ENCODE measurements around the gene SEMA3D. TPM values are rescaled to one million over a fixed set of nuclear protein-coding genes. Genes with fewer than 3 reads are reported as not detected.

Gene SEMA3D
- polyA plus RNA-seq, 6 donors from 2014 or later, result 0.29 to 1.9 (median 0.99) TPM; not detected in 1

DNA sequence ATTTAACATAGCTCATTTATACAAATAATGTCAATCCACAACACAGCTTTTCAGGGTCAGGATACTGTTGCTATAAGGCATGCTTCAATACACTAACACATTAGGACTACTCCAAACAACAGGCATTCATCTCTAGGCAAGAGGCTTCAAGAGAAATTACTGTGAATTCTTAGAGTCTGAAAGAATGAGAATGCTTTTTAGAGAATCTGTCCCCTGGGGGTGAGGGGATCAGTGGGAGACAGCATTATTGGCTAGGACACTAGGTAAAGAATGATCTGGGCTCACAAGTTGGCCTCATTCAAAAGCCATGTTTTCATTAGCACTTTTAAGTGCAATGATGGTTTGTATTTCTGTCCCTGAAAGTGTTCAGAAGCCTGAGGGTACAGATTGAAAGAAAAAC is 132.6 kb downstream of the SEMA3D start:
- no peak for ATAC-seq (ENCODE audit: low read depth in 2 of 2)
- Mint-ChIP-seq H3K9me3 (no peaks in the 10 kb centered on the region), H3K4me3 (no peak overlapping the region)

DNA sequence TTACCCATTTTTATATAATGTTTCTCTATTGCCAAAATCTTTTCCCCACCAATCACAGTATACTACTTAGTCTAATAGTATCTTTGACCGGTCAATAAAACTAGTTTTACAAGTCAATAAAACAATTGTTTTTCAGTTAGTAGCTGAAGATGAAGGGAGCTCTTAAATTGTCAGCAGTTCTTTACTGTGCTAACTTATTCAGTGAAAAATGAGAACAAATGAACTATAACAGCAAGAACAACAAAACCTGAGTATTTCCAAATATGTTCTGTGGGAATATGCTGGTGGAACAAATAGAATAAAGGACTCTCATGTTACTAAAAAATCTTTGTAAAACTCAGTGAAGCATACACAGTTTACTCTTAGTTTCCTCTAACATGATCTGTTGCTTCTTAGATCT is 134.0 kb downstream of the SEMA3D start:
- H3K4me1 Mint-ChIP-seq, result no peaks in the 10 kb centered on the region
- no peaks in the 10 kb centered on the region for H3K36me3 Mint-ChIP-seq
- ATAC-seq (ENCODE audit: low read depth in 2 of 2) (no peak), DNase-seq (no peak)
- H3K27ac Mint-ChIP-seq, result peak overlapping the region in 1 of 6 donors; percentile 25
- no peaks in the 10 kb centered on the region for H3K9me3 Mint-ChIP-seq
- H3K4me3 Mint-ChIP-seq, result no peak overlapping the region
- H3K27me3 Mint-ChIP-seq, result no peaks in the 10 kb centered on the region

More for the DNA sequence above, 132.6 kb downstream of the SEMA3D start:
- no peak for DNase-seq
- Mint-ChIP-seq H3K27me3 (no peaks in the 10 kb centered on the region), H3K36me3 (no peaks in the 10 kb centered on the region), H3K27ac (peak overlapping the region in 1 of 6 donors; percentile 13), H3K4me1 (no peaks in the 10 kb centered on the region)

DNA sequence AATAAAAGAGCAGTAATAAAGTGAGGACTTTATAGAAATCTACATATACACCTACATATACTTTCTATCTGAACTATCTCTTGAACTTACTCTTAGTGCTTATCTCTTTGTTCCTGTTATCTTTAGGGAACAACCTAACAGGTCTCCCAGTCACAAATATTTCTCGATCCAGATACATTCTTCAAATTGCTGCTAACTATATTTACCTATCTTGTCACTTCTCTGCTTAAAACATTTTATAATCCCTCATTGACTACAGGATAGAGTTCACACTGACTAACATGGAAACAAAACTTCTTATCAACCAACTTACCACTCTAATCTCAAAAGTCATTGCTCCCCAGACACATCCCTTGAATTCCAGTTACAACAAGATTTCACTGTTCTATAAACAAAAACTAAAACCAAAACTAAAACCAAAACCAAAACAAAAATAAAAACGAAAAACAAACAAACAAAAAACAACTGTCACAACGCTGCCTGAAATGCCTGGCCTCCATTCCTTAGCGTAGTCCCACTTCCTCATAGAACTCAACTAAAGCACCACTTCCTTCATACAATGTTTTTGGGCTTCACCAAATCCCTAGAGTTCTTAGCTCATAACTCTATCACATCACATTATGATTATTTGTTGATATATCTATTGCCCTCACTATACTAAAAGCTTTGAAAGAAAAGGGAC is 134.7 kb downstream of the SEMA3D start:
- no peak for DNase-seq
- no peaks in the 10 kb centered on the region for H3K36me3 Mint-ChIP-seq
- peak overlapping the region in 1 of 6 donors; percentile 1 for H3K27ac Mint-ChIP-seq
- H3K27me3 Mint-ChIP-seq, result no peaks in the 10 kb centered on the region
- H3K4me3 Mint-ChIP-seq, result no peak overlapping the region
- no peaks in the 10 kb centered on the region for H3K9me3 Mint-ChIP-seq
- no peak for ATAC-seq (ENCODE audit: low read depth in 2 of 2)
- H3K4me1 Mint-ChIP-seq, result no peaks in the 10 kb centered on the region

DNA sequence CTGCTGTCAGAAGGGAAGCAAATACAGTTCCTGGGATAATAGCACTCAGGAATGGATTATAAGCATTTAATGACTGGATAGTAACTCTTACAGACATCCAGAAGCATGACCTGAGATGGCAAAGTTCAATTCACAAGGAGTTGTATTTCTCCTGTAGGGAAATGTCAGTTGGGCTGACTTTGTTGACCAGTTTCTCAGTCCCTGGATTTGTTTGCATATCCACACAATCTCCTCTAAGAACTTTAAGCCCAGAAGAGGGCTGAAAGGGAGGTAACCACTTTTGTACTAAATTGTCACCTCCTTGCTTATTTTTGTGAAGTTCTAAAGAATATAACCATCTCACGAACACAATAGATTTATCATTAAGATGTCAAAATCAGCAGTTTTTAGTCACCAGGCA is 140.3 kb downstream of the SEMA3D start:
- no peaks in the 10 kb centered on the region for H3K4me1 Mint-ChIP-seq
- no peaks in the 10 kb centered on the region for H3K36me3 Mint-ChIP-seq
- H3K27me3 Mint-ChIP-seq, result no peaks in the 10 kb centered on the region
- H3K27ac Mint-ChIP-seq, result no peak overlapping the region
- DNase-seq, result no peak
- ATAC-seq (ENCODE audit: low read depth in 2 of 2), result no peak
- no peaks in the 10 kb centered on the region for H3K9me3 Mint-ChIP-seq
- H3K4me3 Mint-ChIP-seq, result no peak overlapping the region

DNA sequence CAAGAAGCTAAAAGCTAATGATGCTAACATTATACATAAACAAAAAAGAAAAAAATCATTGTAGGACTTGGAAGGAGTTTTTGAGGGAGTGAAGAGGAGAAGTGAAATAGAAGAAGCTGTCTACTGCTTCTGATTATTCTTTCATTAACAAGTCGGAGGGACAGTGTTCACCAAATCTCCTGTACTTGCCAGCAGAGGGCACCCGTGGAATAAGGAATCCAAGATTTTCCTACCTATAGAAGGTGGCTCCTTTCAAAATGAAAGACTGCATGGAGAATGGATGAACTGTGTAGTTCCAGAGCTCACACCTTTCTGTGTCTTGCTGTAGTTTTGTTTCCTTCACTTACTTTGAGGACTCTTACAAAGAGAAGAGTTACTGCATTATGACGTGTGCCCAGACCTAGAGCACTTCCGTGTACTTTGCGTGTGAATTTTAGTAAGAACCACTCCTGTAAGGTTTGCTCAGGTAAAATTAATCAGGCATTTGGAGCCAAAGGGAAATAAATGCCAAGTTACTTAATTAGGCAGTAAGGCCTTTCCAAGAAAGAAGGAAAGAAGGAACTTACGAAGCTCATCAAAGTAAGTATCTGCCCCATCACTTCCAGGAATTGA is 145.1 kb downstream of the SEMA3D start:
- no peak overlapping the region for H3K4me3 Mint-ChIP-seq
- no peaks in the 10 kb centered on the region for H3K36me3 Mint-ChIP-seq
- DNase-seq (peak; percentile 41), ATAC-seq (ENCODE audit: low read depth in 2 of 2) (peak; percentile 43 to 68)
- no peaks in the 10 kb centered on the region for H3K4me1 Mint-ChIP-seq
- H3K27me3 Mint-ChIP-seq, result no peaks in the 10 kb centered on the region
- no peaks in the 10 kb centered on the region for H3K9me3 Mint-ChIP-seq
- no peak overlapping the region for H3K27ac Mint-ChIP-seq

DNA sequence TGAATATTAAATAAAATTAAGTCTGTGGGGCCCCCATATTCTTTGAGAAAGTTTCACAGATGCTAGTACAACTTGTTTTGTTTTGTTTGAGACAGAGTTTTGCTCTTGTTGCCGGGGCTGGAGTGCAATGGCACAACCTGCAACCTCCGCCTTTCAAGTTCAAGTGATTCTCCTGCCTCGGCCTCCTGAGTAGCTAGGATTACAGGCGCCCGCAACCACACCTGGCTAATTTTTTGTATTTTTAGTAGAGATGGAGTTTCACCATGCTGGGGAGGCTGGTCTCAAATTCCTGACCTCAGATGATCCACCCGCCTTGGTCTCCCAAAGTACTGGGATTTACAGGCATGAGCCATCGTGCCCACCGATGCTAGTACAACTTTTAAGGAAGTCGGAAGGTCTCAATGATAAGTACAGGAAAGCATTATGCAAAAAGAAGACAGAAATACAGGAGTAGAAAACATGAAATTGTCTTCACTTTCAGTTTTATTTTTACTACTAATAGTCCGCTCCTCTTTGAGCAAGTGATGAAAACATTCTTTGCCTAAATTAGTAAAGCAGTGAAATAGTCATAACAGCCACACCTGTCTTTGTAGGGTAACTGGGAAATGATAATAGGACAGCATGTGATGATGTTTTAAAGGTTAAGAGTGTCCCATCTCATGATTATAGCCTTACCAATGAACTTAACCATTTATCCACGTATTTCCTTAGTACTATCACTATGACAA is 147.5 kb downstream of the SEMA3D start:
- peak overlapping the region in 2 of 6 donors; percentile 8 to 81 for H3K27ac Mint-ChIP-seq
- no peaks in the 10 kb centered on the region for H3K9me3 Mint-ChIP-seq

DNA sequence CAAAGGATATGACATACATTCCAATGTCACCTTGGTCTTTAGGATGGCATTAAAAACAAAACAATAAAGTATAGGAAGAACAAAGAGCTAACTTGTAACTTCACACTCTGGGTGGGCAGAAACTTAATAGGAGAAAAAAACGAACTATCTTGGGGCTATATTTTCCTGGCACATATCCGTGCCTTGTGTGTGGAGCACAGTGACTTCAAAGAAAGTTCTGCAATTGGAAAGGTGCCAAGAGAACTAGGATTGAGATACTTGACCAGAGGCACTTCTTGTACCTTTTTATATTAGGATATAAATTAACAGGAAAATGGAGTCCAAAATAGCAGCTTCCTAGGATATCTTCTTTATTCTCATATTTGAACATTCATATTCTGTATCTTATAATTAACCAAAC is 148.4 kb downstream of the SEMA3D start:
- no peaks in the 10 kb centered on the region for H3K4me1 Mint-ChIP-seq
- H3K27ac Mint-ChIP-seq, result no peak overlapping the region
- H3K4me3 Mint-ChIP-seq, result no peak overlapping the region
- H3K36me3 Mint-ChIP-seq, result no peaks in the 10 kb centered on the region
- no peaks in the 10 kb centered on the region for H3K27me3 Mint-ChIP-seq
- DNase-seq (no peak), ATAC-seq (ENCODE audit: low read depth in 2 of 2) (no peak)
- H3K9me3 Mint-ChIP-seq, result no peaks in the 10 kb centered on the region

More for the DNA sequence above, 147.5 kb downstream of the SEMA3D start:
- no peak for DNase-seq
- no peak overlapping the region for H3K4me3 Mint-ChIP-seq
- H3K36me3 Mint-ChIP-seq, result no peaks in the 10 kb centered on the region
- no peak for ATAC-seq (ENCODE audit: low read depth in 2 of 2)
- H3K27me3 Mint-ChIP-seq, result no peaks in the 10 kb centered on the region
- H3K4me1 Mint-ChIP-seq, result no peaks in the 10 kb centered on the region

DNA sequence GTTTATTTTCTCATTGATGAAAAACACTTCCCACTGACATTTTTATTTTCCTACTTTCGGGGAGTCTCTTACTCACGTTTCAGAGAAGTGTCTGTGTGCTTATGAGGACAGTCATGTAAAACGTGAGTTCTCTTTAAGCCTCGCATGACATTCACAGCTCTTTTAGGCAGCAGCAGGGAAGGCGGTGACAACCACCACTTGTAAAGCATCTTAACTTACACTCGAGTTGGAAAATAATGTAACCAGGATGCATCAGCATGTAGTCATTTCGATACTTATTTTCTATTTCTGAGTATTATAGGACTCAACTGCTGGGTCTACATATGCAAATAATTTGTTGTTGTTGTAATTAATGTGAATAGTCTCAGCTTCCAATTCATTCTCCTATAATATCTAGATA is 153.6 kb downstream of the SEMA3D start:
- Mint-ChIP-seq H3K9me3 (no peaks in the 10 kb centered on the region), H3K4me1 (no peaks in the 10 kb centered on the region), H3K4me3 (no peak overlapping the region), H3K27ac (no peak overlapping the region), H3K27me3 (peaks cover 0 to 9% (median 0%) of the 10 kb centered on the region in 3 donors), H3K36me3 (no peaks in the 10 kb centered on the region)
- ATAC-seq (ENCODE audit: low read depth in 2 of 2) (no peak), DNase-seq (no peak)

DNA sequence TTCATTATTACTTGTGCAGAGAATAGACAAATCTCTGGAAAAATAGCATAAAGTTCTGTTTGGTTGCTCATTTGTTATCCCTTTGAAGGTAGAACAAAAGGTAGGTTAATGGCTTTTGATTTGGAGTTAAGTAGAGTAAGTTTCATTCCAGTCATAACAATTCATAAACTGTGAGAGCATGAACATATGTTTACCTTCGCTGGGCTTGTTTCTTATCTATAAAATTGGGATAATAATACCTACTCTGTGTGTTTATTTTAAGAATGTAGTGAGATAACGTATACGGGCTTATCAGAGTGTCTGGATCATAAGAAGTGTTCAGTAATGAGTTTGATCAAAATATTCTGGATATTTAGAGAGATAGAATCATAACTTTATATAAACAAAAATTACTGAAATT is 155.4 kb downstream of the SEMA3D start:
- ATAC-seq (ENCODE audit: low read depth in 2 of 2), result no peak
- DNase-seq, result no peak
- Mint-ChIP-seq H3K4me3 (no peak overlapping the region), H3K27me3 (peaks cover 0 to 9% (median 0%) of the 10 kb centered on the region in 3 donors), H3K9me3 (no peaks in the 10 kb centered on the region), H3K36me3 (no peaks in the 10 kb centered on the region), H3K4me1 (no peaks in the 10 kb centered on the region), H3K27ac (peak overlapping the region in 1 of 6 donors; percentile 28)

DNA sequence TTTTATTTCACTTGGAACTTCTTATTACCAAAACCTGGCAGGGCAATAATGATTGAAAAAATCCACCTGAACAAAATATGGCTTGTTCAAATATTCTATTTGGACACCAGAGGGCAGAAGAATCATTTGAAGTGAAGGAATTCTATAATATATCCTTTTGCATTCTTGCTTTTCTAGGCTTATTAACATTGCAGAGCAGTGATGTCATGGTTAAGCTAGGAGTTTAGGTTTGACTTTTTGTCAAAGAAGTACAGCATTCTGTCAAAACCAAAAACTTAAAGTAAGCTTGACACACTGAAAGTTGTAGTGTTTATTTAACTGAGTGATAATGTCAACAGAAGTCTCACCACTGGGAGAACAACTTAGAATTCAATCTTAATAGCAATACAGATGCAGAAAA is 156.0 kb downstream of the SEMA3D start:
- Mint-ChIP-seq H3K27ac (no peak overlapping the region), H3K4me3 (no peak overlapping the region)
- no peak for ATAC-seq (ENCODE audit: low read depth in 2 of 2)

DNA sequence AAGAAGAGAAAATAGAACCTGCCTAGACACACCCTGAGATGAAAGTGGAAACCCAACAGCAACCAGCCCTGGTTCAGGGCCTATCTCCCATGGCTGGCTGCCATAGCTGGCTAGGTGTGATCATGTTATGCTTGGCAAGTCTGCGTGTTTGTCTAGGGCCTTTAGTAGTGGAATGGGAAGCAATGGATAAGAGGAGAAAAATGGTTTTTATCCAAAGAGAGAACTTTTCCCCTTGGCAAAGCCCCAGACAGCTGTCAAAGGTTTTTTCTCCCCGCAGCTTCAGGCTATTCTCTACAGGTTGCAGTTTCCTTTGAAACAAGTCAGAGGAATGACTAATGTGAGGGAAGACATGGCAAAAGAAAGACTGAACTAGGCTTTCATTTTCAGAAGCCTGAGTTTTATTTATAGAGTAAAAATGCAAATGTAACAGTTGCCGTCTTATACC is 161.5 kb downstream of the SEMA3D start:
- ATAC-seq (ENCODE audit: low read depth in 2 of 2) (no peak), DNase-seq (no peak)
- peaks cover 0 to 6% (median 0%) of the 10 kb centered on the region in 3 donors for H3K27me3 Mint-ChIP-seq
- H3K4me1 Mint-ChIP-seq, result no peaks in the 10 kb centered on the region
- no peak overlapping the region for H3K4me3 Mint-ChIP-seq
- no peaks in the 10 kb centered on the region for H3K36me3 Mint-ChIP-seq
- no peak overlapping the region for H3K27ac Mint-ChIP-seq
- H3K9me3 Mint-ChIP-seq, result no peaks in the 10 kb centered on the region

More for the DNA sequence above, 156.0 kb downstream of the SEMA3D start:
- Mint-ChIP-seq H3K4me1 (no peaks in the 10 kb centered on the region), H3K27me3 (peaks cover 0 to 9% (median 0%) of the 10 kb centered on the region in 3 donors), H3K36me3 (no peaks in the 10 kb centered on the region), H3K9me3 (no peaks in the 10 kb centered on the region)
- DNase-seq, result peak; percentile 11

DNA sequence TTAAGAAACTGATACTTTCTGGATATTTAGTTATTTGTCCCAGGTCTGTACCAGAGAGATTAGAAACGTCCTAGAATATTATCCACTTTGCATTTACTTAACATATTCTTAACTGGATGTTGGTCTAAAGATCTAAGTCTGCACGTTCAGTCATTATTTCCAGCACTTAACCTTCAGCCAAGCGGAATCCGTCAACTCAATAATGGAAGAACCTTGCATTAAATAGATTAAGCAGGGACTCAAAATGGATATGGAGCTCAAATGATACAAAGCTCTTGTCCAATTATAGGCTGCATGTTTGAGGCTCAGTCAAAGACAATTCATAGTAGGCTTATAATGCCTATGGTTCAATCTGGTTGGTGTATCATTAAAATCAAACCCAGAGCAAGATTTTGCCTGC is 162.9 kb downstream of the SEMA3D start:
- H3K4me1 Mint-ChIP-seq, result no peaks in the 10 kb centered on the region
- H3K4me3 Mint-ChIP-seq, result no peak overlapping the region
- ATAC-seq (ENCODE audit: low read depth in 2 of 2) (no peak), DNase-seq (no peak)
- no peaks in the 10 kb centered on the region for H3K9me3 Mint-ChIP-seq
- H3K27me3 Mint-ChIP-seq, result peaks cover 0 to 2% (median 0%) of the 10 kb centered on the region in 3 donors
- H3K27ac Mint-ChIP-seq, result no peak overlapping the region
- H3K36me3 Mint-ChIP-seq, result no peaks in the 10 kb centered on the region

DNA sequence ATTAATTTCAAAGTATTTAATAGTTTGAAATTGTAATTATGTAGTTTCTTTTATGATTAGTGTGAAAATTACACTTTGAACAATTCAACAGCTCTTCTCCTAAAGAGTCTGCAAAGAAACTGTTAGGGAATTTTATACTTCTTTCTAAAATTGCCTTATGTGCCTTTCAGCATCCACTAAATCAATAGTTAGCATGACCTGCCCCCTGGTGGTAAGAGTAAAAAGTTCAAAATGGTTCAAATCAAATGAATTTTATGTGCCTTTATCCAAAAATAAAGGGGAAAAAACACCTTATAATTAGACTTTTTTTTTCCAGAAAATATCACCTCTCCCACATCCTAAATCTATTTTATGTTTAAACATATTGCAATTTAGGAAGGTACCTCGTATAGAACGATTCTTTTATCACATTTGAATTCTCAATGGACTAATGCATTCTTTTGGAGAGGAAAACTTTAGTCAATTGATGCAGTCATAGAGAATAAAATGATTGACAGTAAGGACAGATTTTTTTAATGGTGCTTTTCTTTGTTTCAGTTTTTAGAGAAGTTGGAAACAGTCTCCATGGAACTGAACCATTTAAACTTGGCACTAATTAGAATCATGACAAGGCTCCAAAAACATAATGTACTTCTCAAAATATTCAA is 163.7 kb downstream of the SEMA3D start:
- no peaks in the 10 kb centered on the region for H3K4me1 Mint-ChIP-seq

More for the DNA sequence above, 163.7 kb downstream of the SEMA3D start:
- no peaks in the 10 kb centered on the region for H3K36me3 Mint-ChIP-seq
- H3K4me3 Mint-ChIP-seq, result no peak overlapping the region
- no peak for ATAC-seq (ENCODE audit: low read depth in 2 of 2)
- DNase-seq, result peak; percentile 12
- H3K27me3 Mint-ChIP-seq, result no peaks in the 10 kb centered on the region
- no peak overlapping the region for H3K27ac Mint-ChIP-seq
- H3K9me3 Mint-ChIP-seq, result no peaks in the 10 kb centered on the region

All from naive B cell (primary cell).